Inferior parietal cortex (tissue), 1 donor: Measurements from ENCODE around the gene CBFA2T3.
A peak's percentile ranks its signal among the peaks of the same experiment; 100 is the strongest.

Experiments
- DNase-seq: peaks from one replicate; pipeline ENCODE4 v3.0.0-alpha.2; 2016; ENCODE audit errors: extremely low spot score

The CBFA2T3 gene

GRCh38 chr16:88962478-88963152, 14.4 kb downstream of the CBFA2T3 start:
- DNase-seq = no peak

- no peak for DNase-seq
Measured at GRCh38 chr16:88961011-88961410, 16.0 kb downstream of the CBFA2T3 start.

- no peak for DNase-seq
Measured at GRCh38 chr16:88960516-88960915, 16.5 kb downstream of the CBFA2T3 start.

GRCh38 chr16:88959022-88959421, 18.0 kb downstream of the CBFA2T3 start:
- no peak for DNase-seq

- no peak for DNase-seq
Measured at GRCh38 chr16:88957887-88958577, 19.0 kb downstream of the CBFA2T3 start.

GRCh38 chr16:88957433-88957767, 19.6 kb downstream of the CBFA2T3 start:
- no peak for DNase-seq

- no peak for DNase-seq
Measured at GRCh38 chr16:88956546-88957432, 20.2 kb downstream of the CBFA2T3 start.

- no peak for DNase-seq
Measured at GRCh38 chr16:88955906-88956305, 21.1 kb downstream of the CBFA2T3 start.

GRCh38 chr16:88953003-88953690, 23.9 kb downstream of the CBFA2T3 start:
- DNase-seq = no peak

- DNase-seq = no peak
Measured at GRCh38 chr16:88951989-88952388, 25.0 kb downstream of the CBFA2T3 start.

GRCh38 chr16:88951501-88951900, 25.5 kb downstream of the CBFA2T3 start:
- no peak for DNase-seq

GRCh38 chr16:88948781-88949490, 28.1 kb downstream of the CBFA2T3 start:
- DNase-seq = no peak

- DNase-seq = no peak
Measured at GRCh38 chr16:88945473-88945872, 31.5 kb downstream of the CBFA2T3 start.

- DNase-seq = no peak
Measured at GRCh38 chr16:88943741-88944140, 33.3 kb downstream of the CBFA2T3 start.

- no peak for DNase-seq
Measured at GRCh38 chr16:88943131-88943664, 33.8 kb downstream of the CBFA2T3 start.

- DNase-seq = no peak
Measured at GRCh38 chr16:88941913-88942909, 34.8 kb downstream of the CBFA2T3 start.

GRCh38 chr16:88940862-88941817, 35.9 kb downstream of the CBFA2T3 start:
- DNase-seq = no peak

- peak; percentile 12 for DNase-seq
Measured at GRCh38 chr16:88939972-88940861, 36.8 kb downstream of the CBFA2T3 start.
